ENCODE data around the gene ZNF585A.
"Not testable (repeated sequence)": the region's sequence is repeated elsewhere in the genome, so short reads cannot be mapped to it uniquely, and the experiment has no call there.

Gene ZNF585A

DNA sequence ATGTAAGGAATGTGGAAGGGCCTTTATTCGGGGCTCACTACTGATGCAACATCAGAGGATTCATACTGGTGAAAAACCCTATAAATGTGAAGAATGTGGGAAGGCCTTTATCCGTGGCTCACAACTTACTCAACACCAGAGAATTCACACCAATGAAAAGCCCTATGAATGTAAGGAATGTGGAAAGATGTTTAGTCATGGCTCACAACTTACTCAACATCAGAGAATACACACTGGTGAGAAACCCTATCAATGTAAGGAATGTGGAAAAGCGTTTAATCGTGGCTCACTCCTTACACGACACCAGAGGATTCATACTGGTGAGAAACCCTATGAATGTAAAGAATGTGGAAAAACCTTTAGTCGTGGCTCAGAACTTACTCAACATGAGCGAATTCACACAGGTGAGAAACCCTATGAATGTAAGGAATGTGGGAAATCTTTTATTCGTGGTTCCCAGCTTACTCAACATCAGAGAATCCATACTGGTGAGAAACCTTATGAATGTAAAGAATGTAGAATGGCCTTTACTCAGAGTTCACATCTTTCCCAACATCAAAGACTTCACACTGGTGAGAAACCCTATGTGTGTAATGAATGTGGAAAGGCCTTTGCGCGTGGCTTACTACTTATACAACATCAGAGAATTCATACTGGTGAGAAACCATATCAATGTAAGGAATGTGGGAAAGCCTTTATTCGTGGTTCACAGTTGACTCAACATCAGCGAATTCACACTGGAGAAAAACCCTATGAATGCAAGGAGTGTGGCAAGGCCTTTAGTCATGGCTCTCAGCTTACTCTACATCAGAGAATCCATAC is 44.3 kb downstream of the ZNF585A start:
- Mint-ChIP-seq H3K36me3 (ENCODE audit: low read depth) (peaks cover 36% of the 10 kb centered on the region), H3K27ac (no peak overlapping the region), H3K27me3 (ENCODE audit: low read depth) (no peaks in the 10 kb centered on the region), H3K9me3 (peaks cover 92% of the 10 kb centered on the region), H3K4me3 (no peak overlapping the region), H3K4me1 (ENCODE audit: low read depth) (no peaks in the 10 kb centered on the region)

DNA sequence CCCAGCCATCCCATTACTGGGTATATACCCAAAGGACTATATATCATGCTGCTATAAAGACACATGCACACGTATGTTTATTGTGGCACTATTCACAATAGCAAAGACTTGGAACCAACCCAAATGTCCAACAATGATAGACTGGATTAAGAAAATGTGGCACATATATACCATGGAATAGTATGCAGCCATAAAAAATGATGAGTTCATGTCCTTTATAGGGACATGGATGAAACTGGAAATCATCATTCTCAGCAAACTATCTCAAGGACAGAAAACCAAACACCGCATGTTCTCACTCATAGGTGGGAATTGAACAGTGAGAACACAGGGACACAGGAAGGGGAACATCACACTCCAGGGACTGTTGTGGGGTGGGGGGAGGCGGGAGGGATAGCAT is 50.4 kb downstream of the ZNF585A start:
- not testable (repeated sequence) for H3K27me3 Mint-ChIP-seq (ENCODE audit: low read depth); H3K4me3 Mint-ChIP-seq; H3K4me1 Mint-ChIP-seq (ENCODE audit: low read depth); H3K27ac Mint-ChIP-seq
- Mint-ChIP-seq H3K9me3 (peaks cover 61% of the 10 kb centered on the region), H3K36me3 (ENCODE audit: low read depth) (peaks cover 23% of the 10 kb centered on the region)

DNA sequence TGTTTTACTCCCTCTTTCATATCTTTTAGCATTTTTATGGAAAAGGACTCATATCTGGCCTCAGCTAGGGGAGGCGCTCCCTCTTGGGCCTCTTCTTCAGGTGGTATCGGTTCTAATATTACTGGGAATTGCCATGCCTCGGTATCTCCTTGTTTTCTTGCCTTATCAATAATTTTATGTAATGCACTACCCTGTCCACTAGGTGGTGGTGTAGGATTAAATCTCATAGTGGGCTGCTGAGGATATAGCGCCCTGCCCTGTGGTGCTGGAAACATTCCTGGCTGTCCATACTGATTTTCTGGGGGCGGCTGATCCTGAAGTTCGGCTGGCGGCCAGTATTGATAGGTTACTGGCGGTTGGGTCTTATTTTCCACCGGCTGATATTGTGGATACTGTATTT is 58.5 kb downstream of the ZNF585A start:
- H3K4me3 Mint-ChIP-seq = no peak overlapping the region
- peaks cover 63% of the 10 kb centered on the region for H3K9me3 Mint-ChIP-seq
- no peaks in the 10 kb centered on the region for H3K4me1 Mint-ChIP-seq (ENCODE audit: low read depth)
- H3K36me3 Mint-ChIP-seq (ENCODE audit: low read depth) = peaks cover 56% of the 10 kb centered on the region
- H3K27me3 Mint-ChIP-seq (ENCODE audit: low read depth) = no peaks in the 10 kb centered on the region
- H3K27ac Mint-ChIP-seq = no peak overlapping the region

DNA sequence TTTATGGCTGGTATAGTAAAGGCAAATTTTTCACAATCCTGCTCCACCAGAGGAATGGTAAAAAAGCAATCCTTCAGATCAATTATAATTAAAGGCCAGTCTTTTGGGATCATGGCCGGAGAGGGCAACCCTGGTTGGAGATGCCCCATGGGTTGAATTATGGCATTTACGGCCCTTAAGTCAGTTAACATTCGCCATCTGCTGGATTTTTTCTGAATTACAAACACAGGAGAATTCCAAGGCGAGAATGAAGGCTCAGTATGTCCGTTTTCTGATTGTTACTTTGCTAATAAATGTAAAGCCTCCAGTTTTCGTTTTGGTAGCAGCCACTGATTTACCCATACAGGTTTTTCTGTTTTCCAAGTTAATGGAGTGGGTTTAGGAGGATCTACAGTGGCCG is 60.7 kb downstream of the ZNF585A start:
- peaks cover 73% of the 10 kb centered on the region for H3K9me3 Mint-ChIP-seq
- H3K36me3 Mint-ChIP-seq (ENCODE audit: low read depth) = peaks cover 69% of the 10 kb centered on the region
- not testable (repeated sequence) for H3K27ac Mint-ChIP-seq; H3K4me1 Mint-ChIP-seq (ENCODE audit: low read depth); H3K27me3 Mint-ChIP-seq (ENCODE audit: low read depth); H3K4me3 Mint-ChIP-seq

DNA sequence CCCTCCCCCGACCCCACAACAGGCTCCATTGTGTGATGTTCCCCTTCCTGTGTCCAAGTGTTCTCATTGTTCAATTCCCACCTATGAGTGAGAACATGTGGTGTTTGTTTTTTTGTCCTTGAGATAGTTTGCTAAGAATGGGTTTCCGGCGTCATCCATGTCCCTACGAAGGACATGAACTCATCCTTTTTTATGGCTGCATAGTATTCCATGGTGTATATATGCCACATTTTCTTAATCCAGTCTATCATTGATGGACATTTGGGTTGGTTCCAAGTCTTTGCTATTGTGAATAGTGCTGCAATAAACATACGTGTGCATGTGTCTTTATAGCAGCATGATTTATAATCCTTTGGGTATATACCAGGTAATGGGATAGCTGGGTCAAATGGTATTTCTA is 68.4 kb downstream of the ZNF585A start:
- H3K36me3 Mint-ChIP-seq (ENCODE audit: low read depth) = peaks cover 58% of the 10 kb centered on the region
- H3K9me3 Mint-ChIP-seq = peaks cover 79% of the 10 kb centered on the region

DNA sequence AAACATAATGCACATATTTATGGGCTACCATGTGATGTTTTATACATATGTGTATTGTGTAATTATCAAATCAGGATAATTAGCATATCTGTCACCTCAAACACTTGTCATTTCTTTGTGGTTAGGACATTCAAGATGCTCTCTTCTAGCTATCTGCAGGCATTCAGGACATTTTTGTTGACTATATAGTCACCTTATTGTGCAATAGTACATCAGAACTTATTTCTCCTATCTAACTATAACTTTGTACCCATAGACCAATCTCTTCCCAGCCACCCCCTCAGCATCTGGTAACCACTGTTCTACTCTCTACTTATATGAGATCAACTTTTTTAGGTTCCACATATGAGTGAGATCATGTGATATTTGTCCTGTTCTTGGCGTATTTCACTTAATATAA is 73.9 kb downstream of the ZNF585A start:
- no peak overlapping the region for H3K4me3 Mint-ChIP-seq
- H3K9me3 Mint-ChIP-seq = peaks cover 70% of the 10 kb centered on the region
- no peaks in the 10 kb centered on the region for H3K4me1 Mint-ChIP-seq (ENCODE audit: low read depth)

More for the DNA sequence above, 68.4 kb downstream of the ZNF585A start:
- not testable (repeated sequence) for H3K27me3 Mint-ChIP-seq (ENCODE audit: low read depth); H3K4me3 Mint-ChIP-seq; H3K4me1 Mint-ChIP-seq (ENCODE audit: low read depth); H3K27ac Mint-ChIP-seq

DNA sequence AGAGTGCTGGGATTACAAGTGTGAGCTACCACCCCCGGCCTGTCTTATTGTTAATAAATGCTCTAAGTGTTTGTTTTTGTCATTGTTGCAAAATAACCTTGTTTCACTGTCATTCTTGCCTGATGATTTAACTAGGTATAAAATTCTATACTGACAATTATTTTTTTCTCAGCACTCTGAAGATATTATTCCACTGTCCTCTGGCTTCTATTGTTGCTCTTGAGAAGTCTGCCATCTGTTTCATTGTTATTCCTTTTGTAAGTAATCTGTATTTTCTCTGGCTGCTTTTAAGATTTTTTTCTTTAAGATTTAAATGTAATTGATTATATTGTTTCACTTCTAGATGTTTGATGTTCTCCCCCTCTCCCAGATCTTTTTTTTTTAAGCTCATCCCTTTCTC is 76.6 kb downstream of the ZNF585A start:
- peaks cover 67% of the 10 kb centered on the region for H3K9me3 Mint-ChIP-seq
- no peaks in the 10 kb centered on the region for H3K4me1 Mint-ChIP-seq (ENCODE audit: low read depth)
- no peaks in the 10 kb centered on the region for H3K27me3 Mint-ChIP-seq (ENCODE audit: low read depth)
- H3K27ac Mint-ChIP-seq = no peak overlapping the region
- H3K4me3 Mint-ChIP-seq = no peak overlapping the region
- peaks cover 68% of the 10 kb centered on the region for H3K36me3 Mint-ChIP-seq (ENCODE audit: low read depth)

More for the DNA sequence above, 73.9 kb downstream of the ZNF585A start:
- Mint-ChIP-seq H3K36me3 (ENCODE audit: low read depth) (peaks cover 58% of the 10 kb centered on the region), H3K27me3 (ENCODE audit: low read depth) (no peaks in the 10 kb centered on the region), H3K27ac (no peak overlapping the region)
